Testis (tissue), 5 donors: ENCODE data around the gene TRPM4. TPM values are rescaled to one million over a fixed set of nuclear protein-coding genes. Genes with fewer than 3 reads are reported as not detected.

ENCODE experiments used
- DNase-seq: peaks from one replicate; pipeline ENCODE4 v3.0.0-alpha.2; 2019
- H3K27ac ChIP-seq, 2 donors: fragments of 200-600 bp; sonication (generic); one replicate each; pipeline ENCODE4 v1.5.1; 2019
- H3K27me3 ChIP-seq: fragments of 200-600 bp; sonication (generic); one replicate; pipeline ENCODE4 v1.5.1; 2019
- H3K36me3 ChIP-seq: fragments of 200-600 bp; sonication (generic); one replicate; pipeline ENCODE4 v1.5.1; 2017; ENCODE audit warnings: low read depth; ENCODE audit errors: missing control alignments
- H3K4me1 ChIP-seq: fragments of 200-600 bp; sonication (generic); one replicate; pipeline ENCODE4 v1.5.1; 2019
- H3K4me3 ChIP-seq, 2 donors: fragments of 200-600 bp; sonication (generic); one replicate each; pipeline ENCODE4 v1.5.1; 2017 to 2019
- H3K9me3 ChIP-seq: fragments of 200-600 bp; sonication (generic); one replicate; pipeline ENCODE4 v1.5.1; 2017
- CTCF ChIP-seq, 3 experiments: fragments of 450-650 bp in 2 of 3; fragments of 200-600 bp in 1 of 3; sonication (generic) in 1 of 3; IDR thresholded peaks; one replicate each; pipeline ENCODE4 v1.5.1; 2016 to 2019; ENCODE audit warnings: antibody characterized with exemption in 3 of 3, mild to moderate bottlenecking in 2 of 3, moderate library complexity in 1 of 3
- POLR2A ChIP-seq: fragments of 450-650 bp; IDR thresholded peaks from one replicate; pipeline ENCODE4 v1.6.1; 2017; ENCODE audit warnings: antibody characterized with exemption, mild to moderate bottlenecking, moderate library complexity
- WGBS, 2 donors: methylation state at CpG; one replicate each; pipeline ENCODE4 v1.1.5; 2018; 5-methylcytosine and 5-hydroxymethylcytosine counted together
- intact Hi-C: fragments of 100-400 bp; cut with DNase I; formaldehyde crosslinking; loops from one replicate; pipeline ENCODE4 v1.15.1; 2023; ENCODE audit warnings: low total_unique reads
- long read RNA-seq, 2 donors: transcript quantifications; one replicate each; lab custom pipeline, GENCODE V29; 2026
- polyA plus RNA-seq: library from polyadenylated mRNA; stranded (reverse); fragments of 350-450 nt; fragmentation: Illumina TruSeq; extraction: RNeasy Lipid Tissue Mini Kit (QIAGEN cat#74804); gene quantifications from one replicate; pipeline ENCODE4 v1.2.3, GENCODE V29; 2014; ENCODE audit warnings: low read depth, low replicate concordance; ENCODE audit not compliant: insufficient read depth
- total RNA-seq, 2 donors: library from RNA; depleted of rRNA; stranded (reverse); fragments of >200 nt; gene quantifications; one replicate each; pipeline ENCODE4 v1.2.3, GENCODE V29; 2016

TRPM4 gene
- total RNA-seq = 10 to 100 TPM; 30.5 to 45.7 TPM
- polyA plus RNA-seq = 16.0 TPM
- long read RNA-seq, donor 1, partial matches to known transcripts = 15 of 15 reads
- long read RNA-seq, donor 1, other reads (novel, unspliced or antisense) = 0 of 15 reads
- long read RNA-seq, donor 2, partial matches to known transcripts = 0 of 1 reads
- long read RNA-seq, donor 2, other reads (novel, unspliced or antisense) = 0 of 1 reads

GRCh38 chr19:49157445-49158224, at the start of gene TRPM4:
TSS of gene TRPM4 (plus strand) at chr19:49157792. CDS start at chr19:49157867, 75 bp downstream.
- intact Hi-C loops = no loop called here
- WGBS, 2 donors = 1 to 4% methylated on average over 13 to 38 of the region's 41 CpGs
- peak; percentile 94 for DNase-seq
- peak within 1 kb of the TSS; percentile 73 to 76 for H3K4me3 ChIP-seq
- H3K4me1 ChIP-seq = peaks cover 15% of the 10 kb centered on the region
- no peaks in the 10 kb centered on the region for H3K27me3 ChIP-seq
- no peaks in the 10 kb centered on the region for H3K9me3 ChIP-seq
- no peaks in the 10 kb centered on the region for H3K36me3 ChIP-seq
- H3K27ac ChIP-seq = peak within 1 kb of the TSS; percentile 70 to 85
- no peak for TF ChIP-seq CTCF (IDR thresholded peaks at IDR 0.05)
- TF ChIP-seq POLR2A = peak; percentile 33

- no peaks in the 10 kb centered on the region for H3K36me3 ChIP-seq
- H3K4me1 ChIP-seq = peaks cover 13% of the 10 kb centered on the region
- H3K27ac ChIP-seq = peak overlapping the region in 1 of 2 donors; percentile 28
- intact Hi-C loops = no loop called here
- H3K4me3 ChIP-seq = no peak overlapping the region
- WGBS, 2 donors = 81 to 84% methylated on average over 5 of the region's 5 CpGs
- TF ChIP-seq POLR2A = no peak
- TF ChIP-seq CTCF (IDR thresholded peaks at IDR 0.05) = no peak
- H3K9me3 ChIP-seq = no peaks in the 10 kb centered on the region
- DNase-seq = no peak
- no peaks in the 10 kb centered on the region for H3K27me3 ChIP-seq
Measured at GRCh38 chr19:49109051-49109450, 48.5 kb upstream of the TRPM4 start.

GRCh38 chr19:49109569-49110233, 47.9 kb upstream of the TRPM4 start:
- Histone ChIP-seq H3K9me3 (no peaks in the 10 kb centered on the region), H3K36me3 (no peaks in the 10 kb centered on the region), H3K27me3 (no peaks in the 10 kb centered on the region), H3K27ac (peak overlapping the region in 1 of 2 donors; percentile 82), H3K4me1 (peaks cover 13% of the 10 kb centered on the region), H3K4me3 (no peak overlapping the region)
- DNase-seq = no peak
- intact Hi-C loops = no loop called here
- TF ChIP-seq CTCF (IDR thresholded peaks at IDR 0.05) (no peak), POLR2A (no peak)
- 77 to 80% methylated on average over 8 of the region's 8 CpGs for WGBS, 2 donors

GRCh38 chr19:49110567-49110966, 47.0 kb upstream of the TRPM4 start:
- 37 to 38% methylated on average over 3 of the region's 3 CpGs for WGBS, 2 donors
- peaks cover 13% of the 10 kb centered on the region for H3K4me1 ChIP-seq
- TF ChIP-seq CTCF (IDR thresholded peaks at IDR 0.05) (no peak), POLR2A (no peak)
- H3K36me3 ChIP-seq = no peaks in the 10 kb centered on the region
- no peak overlapping the region for H3K4me3 ChIP-seq
- no peak for DNase-seq
- H3K27ac ChIP-seq = peak overlapping the region; percentile 55 to 82
- no peaks in the 10 kb centered on the region for H3K27me3 ChIP-seq
- no peaks in the 10 kb centered on the region for H3K9me3 ChIP-seq
- intact Hi-C loops = no loop called here
